ENCODE results near the gene AMMECR1L.

DNA sequence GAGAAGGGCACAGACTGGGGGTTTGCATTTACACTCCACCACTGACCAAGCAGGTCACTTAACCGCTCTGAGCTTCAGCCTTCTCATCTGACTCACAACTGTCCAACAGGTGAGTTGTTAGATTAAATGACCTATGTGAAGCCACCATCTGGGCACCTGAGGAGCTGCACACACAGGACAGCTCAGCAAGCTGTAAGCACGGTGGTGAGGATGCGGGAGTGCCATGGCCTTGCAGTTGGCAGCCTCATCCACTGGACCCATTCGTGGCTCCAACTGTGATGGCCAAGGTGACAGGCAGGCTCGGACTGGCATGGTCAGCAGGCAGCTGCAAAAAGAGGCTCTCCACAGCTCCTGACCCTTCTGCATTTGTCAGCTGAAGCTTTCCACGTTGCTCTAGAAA lies 23.3 kb upstream of the AMMECR1L start:
- no peak for TF ChIP-seq CTCF (IDR thresholded peaks at IDR 0.05; ENCODE audit: insufficient read depth, low read length)
- TF ChIP-seq SPI1 (IDR thresholded peaks at IDR 0.05; ENCODE audit: borderline replicate concordance, low read depth): no peak
- TF ChIP-seq GABPA (IDR thresholded peaks at IDR 0.05; ENCODE audit: low read depth): no peak
